B cell (primary cell): Measurements from ENCODE around the gene RGS6. TPM values are rescaled to one million over a fixed set of nuclear protein-coding genes. Genes with fewer than 3 reads are reported as not detected.

Experiments
- ATAC-seq: fragments of 200-7000 bp; cut with Tn5 transposase; one replicate; pipeline ENCODE4 v1.10.0; 2021; ENCODE audit warnings: low read depth, mild to moderate bottlenecking, moderate number of reproducible peaks, moderate library complexity
- CTCF ChIA-PET: fragments of 350-600 bp; sonication (Branson Sonifier 250); formaldehyde crosslinking; loops from one replicate; lab custom pipeline; 2021; ENCODE audit warnings: antibody characterized with exemption, inconsistent platforms; lab: Charles Lee
- POLR2A ChIA-PET: fragments of 350-600 bp; sonication (Branson Sonifier 250); formaldehyde crosslinking; loops from one replicate; lab custom pipeline; 2021; ENCODE audit warnings: antibody characterized with exemption; lab: Charles Lee
- DNase-seq: peaks from one replicate; pipeline ENCODE4 v3.0.0; 2013
- H2AFZ ChIP-seq: 2 replicates; pipeline ENCODE4 v1.6.1; 2012; ENCODE audit warnings: mild to moderate bottlenecking, low read depth, low read length; ENCODE audit not compliant: insufficient read depth, poor library complexity, severe bottlenecking
- H3K27ac ChIP-seq, 2 donors: 1 replicate in 1 of 2; 2 replicates in 1 of 2; pipeline ENCODE4 v1.5.1; 2012 to 2013; ENCODE audit warnings: low read length in 2 of 2, mild to moderate bottlenecking in 2 of 2, moderate library complexity in 1 of 2
- H3K27me3 ChIP-seq, 4 experiments: fragments of 200-600 bp in 1 of 4; sonication (generic) in 1 of 4; replicated peaks in 1 of 4; 1 replicate in 2 of 4; 2 replicates in 2 of 4; pipeline versions ENCODE4 v1.6.1 to v1.7.0; 2013 to 2016; ENCODE audit warnings: low read length in 3 of 4, mild to moderate bottlenecking in 2 of 4, mixed read lengths in 1 of 4, moderate library complexity in 1 of 4; ENCODE audit not compliant: insufficient read depth in 4 of 4, control insufficient read depth in 3 of 4; ENCODE audit errors: control extremely low read depth in 1 of 4
- H3K36me3 ChIP-seq, 2 experiments: replicated peaks in 1 of 2; 1 replicate in 1 of 2; 2 replicates in 1 of 2; pipeline versions ENCODE4 v1.6.1 to v1.7.1; 2013; ENCODE audit warnings: low read length in 1 of 2; ENCODE audit not compliant: insufficient read depth in 2 of 2, control insufficient read depth in 1 of 2; ENCODE audit errors: control extremely low read depth in 1 of 2, extremely low read depth in 1 of 2
- H3K4me1 ChIP-seq, 2 donors: fragments of 200-600 bp in 1 of 2; sonication (generic) in 1 of 2; 1 replicate in 1 of 2; 2 replicates in 1 of 2; pipeline versions ENCODE4 v1.5.1 to v1.6.1; 2013 to 2017; ENCODE audit warnings: low read length in 2 of 2; ENCODE audit not compliant: control insufficient read depth in 2 of 2, insufficient read depth in 2 of 2
- H3K4me2 ChIP-seq: replicated peaks from 2 replicates; pipeline ENCODE3; 2012; ENCODE audit warnings: mild to moderate bottlenecking, low read depth, low read length; ENCODE audit not compliant: poor library complexity, severe bottlenecking
- H3K4me3 ChIP-seq, 5 experiments: fragments of 200-600 bp in 1 of 5; sonication (generic) in 1 of 5; 1 replicate in 3 of 5; 2 replicates in 2 of 5; pipeline versions ENCODE4 v1.5.1 to v1.7.0; 2011 to 2016; ENCODE audit warnings: low read length in 4 of 5, mild to moderate bottlenecking in 4 of 5, low read depth in 2 of 5, control low read depth in 1 of 5, moderate library complexity in 1 of 5; ENCODE audit not compliant: insufficient read depth in 1 of 5; ENCODE audit errors: control extremely low read depth in 1 of 5, extremely low read depth in 1 of 5
- H3K79me2 ChIP-seq: fragments of 200-600 bp; sonication (generic); one replicate; pipeline ENCODE4 v1.6.0; 2016; ENCODE audit warnings: low read length; ENCODE audit not compliant: control insufficient read depth, insufficient read depth
- H3K9ac ChIP-seq: fragments of 200-600 bp; sonication (generic); 2 replicates; pipeline ENCODE4 v1.6.1; 2017; ENCODE audit warnings: mild to moderate bottlenecking, low read length, moderate library complexity
- H3K9me3 ChIP-seq, 3 donors: one replicate each; pipeline versions ENCODE4 v1.6.1 to v1.7.1; 2013; ENCODE audit warnings: low read length in 2 of 3; ENCODE audit not compliant: control insufficient read depth in 2 of 3, insufficient read depth in 1 of 3; ENCODE audit errors: control extremely low read depth in 1 of 3
- H4K20me1 ChIP-seq: 2 replicates; pipeline ENCODE4 v1.6.0; 2012; ENCODE audit warnings: mild to moderate bottlenecking, low read length; ENCODE audit not compliant: insufficient read depth, control insufficient read depth, poor library complexity, severe bottlenecking
- H3K27ac Mint-ChIP-seq: one replicate; pipeline ENCODE4 v1.8.0; 2021; ENCODE audit warnings: mixed read lengths
- H3K27me3 Mint-ChIP-seq: one replicate; pipeline ENCODE4 v1.8.0; 2021; ENCODE audit warnings: mixed read lengths
- H3K4me1 Mint-ChIP-seq: one replicate; pipeline ENCODE4 v1.8.0; 2021; ENCODE audit warnings: mixed read lengths
- H3K4me3 Mint-ChIP-seq: one replicate; pipeline ENCODE4 v1.8.0; 2021; ENCODE audit warnings: mixed read lengths
- H3K9me3 Mint-ChIP-seq: one replicate; pipeline ENCODE4 v1.8.0; 2022; ENCODE audit warnings: mixed read lengths; ENCODE audit not compliant: insufficient read depth
- EZH2 ChIP-seq: IDR thresholded peaks from 2 replicates; pipeline ENCODE4 v1.6.1; 2012; ENCODE audit warnings: borderline replicate concordance, low read depth, mild to moderate bottlenecking, moderate library complexity, low read length; ENCODE audit not compliant: insufficient read depth, poor library complexity, severe bottlenecking
- WGBS: methylation state at CpG from one replicate; pipeline ENCODE4 v1.1.5; 2013; ENCODE audit warnings: missing lambda C conversion rate; ENCODE audit not compliant: insufficient coverage; 5-methylcytosine and 5-hydroxymethylcytosine counted together
- intact Hi-C: fragments of 100-400 bp; cut with micrococcal nuclease; formaldehyde crosslinking; loops from one replicate; pipeline ENCODE4 v1.10.0; 2022
- polyA plus RNA-seq: library from polyadenylated mRNA; depleted of rRNA; stranded (reverse); fragments of >200 nt; gene quantifications from 2 replicates; pipeline ENCODE4 v1.2.3, GENCODE V29; 2012
- total RNA-seq, 2 donors: library from RNA; stranded (reverse); fragments of 120-200 nt in 1 of 2; gene quantifications; 1 replicate in 1 of 2; 2 replicates in 1 of 2; pipeline versions ENCODE4 v1.2.3 to v1.2.4, GENCODE V29; 2013 to 2022
- TF ChIP-seq, protein P1 (sequence below): fragments of 200-600 bp; IDR thresholded peaks from one replicate; pipeline ENCODE4 v1.8.0; 2022; ENCODE audit warnings: antibody characterized with exemption, mild to moderate bottlenecking

Gene RGS6
- total and polyA plus RNA-seq, 2 donors (not counting 1 experiment from before 2014, with no cell fraction given) = 0.07 TPM; not detected in 1

- Histone ChIP-seq H3K4me2 (peak overlapping the region; percentile 16), H3K4me1 (peaks cover 85 to 89% of the 10 kb centered on the region in 2 donors), H2AFZ (no peak overlapping the region), H3K9me3 (peaks cover 2 to 28% (median 3%) of the 10 kb centered on the region in 3 donors), H3K9ac (no peak overlapping the region), H3K27me3 (no peaks in the 10 kb centered on the region), H3K27ac (no peak overlapping the region), H3K36me3 (no peaks in the 10 kb centered on the region), H3K79me2 (no peaks in the 10 kb centered on the region), H3K4me3 (peak overlapping the region in 1 of 5 experiments; percentile 1), H4K20me1 (no peaks in the 10 kb centered on the region)
- Mint-ChIP-seq H3K27ac (peak overlapping the region; percentile 26), H3K4me1 (peaks cover 92% of the 10 kb centered on the region), H3K27me3 (no peaks in the 10 kb centered on the region), H3K4me3 (peak overlapping the region; percentile 35), H3K9me3 (peaks cover 8% of the 10 kb centered on the region)
- no peak for ATAC-seq
- no peak for TF ChIP-seq EZH2
- TF ChIP-seq, protein P1, sequence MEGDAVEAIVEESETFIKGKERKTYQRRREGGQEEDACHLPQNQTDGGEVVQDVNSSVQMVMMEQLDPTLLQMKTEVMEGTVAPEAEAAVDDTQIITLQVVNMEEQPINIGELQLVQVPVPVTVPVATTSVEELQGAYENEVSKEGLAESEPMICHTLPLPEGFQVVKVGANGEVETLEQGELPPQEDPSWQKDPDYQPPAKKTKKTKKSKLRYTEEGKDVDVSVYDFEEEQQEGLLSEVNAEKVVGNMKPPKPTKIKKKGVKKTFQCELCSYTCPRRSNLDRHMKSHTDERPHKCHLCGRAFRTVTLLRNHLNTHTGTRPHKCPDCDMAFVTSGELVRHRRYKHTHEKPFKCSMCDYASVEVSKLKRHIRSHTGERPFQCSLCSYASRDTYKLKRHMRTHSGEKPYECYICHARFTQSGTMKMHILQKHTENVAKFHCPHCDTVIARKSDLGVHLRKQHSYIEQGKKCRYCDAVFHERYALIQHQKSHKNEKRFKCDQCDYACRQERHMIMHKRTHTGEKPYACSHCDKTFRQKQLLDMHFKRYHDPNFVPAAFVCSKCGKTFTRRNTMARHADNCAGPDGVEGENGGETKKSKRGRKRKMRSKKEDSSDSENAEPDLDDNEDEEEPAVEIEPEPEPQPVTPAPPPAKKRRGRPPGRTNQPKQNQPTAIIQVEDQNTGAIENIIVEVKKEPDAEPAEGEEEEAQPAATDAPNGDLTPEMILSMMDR = no peak
- POLR2A ChIA-PET = no interaction called here
- intact Hi-C loops = no loop called here
- 67% methylated on average over 1 of the region's 4 CpGs for WGBS
- CTCF ChIA-PET = interaction anchor here (1.0 to 8.6 kb wide), 2 partner anchors 23 to 383 kb away, joined by 3 to 364 read pairs; no protein-coding TSS in a partner anchor
- DNase-seq = no peak
These were observed 588.8 kb downstream of the RGS6 start for GRCh38 chr14:72521045-72521444.

- no peaks in the 10 kb centered on the region for H3K27me3 Mint-ChIP-seq
- 46% methylated on average over 3 of the region's 8 CpGs for WGBS
- Histone ChIP-seq H3K36me3 (no peaks in the 10 kb centered on the region), H3K27me3 (no peaks in the 10 kb centered on the region), H3K4me1 (peaks cover 80 to 88% of the 10 kb centered on the region in 2 donors), H2AFZ (no peak overlapping the region), H4K20me1 (no peaks in the 10 kb centered on the region), H3K79me2 (no peaks in the 10 kb centered on the region), H3K9me3 (peaks cover 2 to 28% (median 3%) of the 10 kb centered on the region in 3 donors), H3K4me2 (peak overlapping the region; percentile 7), H3K27ac (no peak overlapping the region), H3K9ac (no peak overlapping the region), H3K4me3 (peak overlapping the region in 1 of 5 experiments; percentile 1)
- peak overlapping the region; percentile 33 for H3K4me3 Mint-ChIP-seq
- DNase-seq (no peak), ATAC-seq (no peak)
- H3K4me1 Mint-ChIP-seq = peaks cover 92% of the 10 kb centered on the region
- POLR2A ChIA-PET = no interaction called here
- H3K9me3 Mint-ChIP-seq = peaks cover 8% of the 10 kb centered on the region
- CTCF ChIA-PET = no interaction called here
- TF ChIP-seq, protein P1 = no peak
- TF ChIP-seq EZH2 = no peak
- peak overlapping the region; percentile 69 for H3K27ac Mint-ChIP-seq
- intact Hi-C loops = no loop called here
These were observed 589.9 kb downstream of the RGS6 start for GRCh38 chr14:72521968-72522741.
